ENCODE results near the gene LNP1.
A peak's percentile ranks its signal among the peaks of the same experiment; 100 is the strongest.

Gene LNP1

DNA sequence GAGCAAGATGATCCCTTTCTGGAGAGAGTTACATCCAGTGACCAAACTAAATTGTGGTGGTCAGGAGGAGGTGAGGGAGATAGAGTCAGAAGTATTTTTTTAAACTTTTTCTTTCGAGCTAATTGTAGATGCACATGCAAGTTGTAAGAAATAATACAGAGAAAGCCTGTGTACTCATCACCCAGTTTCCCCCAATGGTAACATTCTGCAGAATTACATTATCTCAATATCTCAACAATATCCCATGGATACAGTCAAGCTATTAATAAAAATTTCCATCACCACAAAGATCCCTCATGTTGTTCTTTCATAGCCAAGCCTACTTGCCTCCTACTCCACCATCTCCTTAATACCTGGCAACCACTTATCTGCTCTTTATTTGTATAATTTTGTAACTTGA lies 87.8 kb downstream of the LNP1 start:
- Histone ChIP-seq H3K9me3 (ENCODE audit: insufficient read depth, low read length) (no peaks in the 10 kb centered on the region), H3K4me3 (ENCODE audit: low read length) (no peak overlapping the region), H3K27me3 (ENCODE audit: low read depth, low read length) (peaks cover 23% of the 10 kb centered on the region), H2AFZ (ENCODE audit: low read depth, low read length) (no peak overlapping the region), H3K4me2 (ENCODE audit: low read length) (no peak overlapping the region), H3K36me3 (replicated peaks; ENCODE audit: low read depth, low read length) (no peaks in the 10 kb centered on the region), H3K79me2 (ENCODE audit: low read length) (no peaks in the 10 kb centered on the region), H4K20me1 (ENCODE audit: insufficient read depth, low read length) (no peaks in the 10 kb centered on the region), H3K9ac (ENCODE audit: low read length) (no peak overlapping the region), H3K4me1 (ENCODE audit: low read length) (peaks cover 8% of the 10 kb centered on the region; the same call in 1 of the 2 replicates), H3K27ac (ENCODE audit: low read length) (no peak overlapping the region)
- no peak for TF ChIP-seq CTCF (IDR thresholded peaks at IDR 0.05; ENCODE audit: low read depth, low read length)
- no peak for TF ChIP-seq EZH2phosphoT487 (IDR thresholded peaks at IDR 0.05; ENCODE audit: low read depth)

DNA sequence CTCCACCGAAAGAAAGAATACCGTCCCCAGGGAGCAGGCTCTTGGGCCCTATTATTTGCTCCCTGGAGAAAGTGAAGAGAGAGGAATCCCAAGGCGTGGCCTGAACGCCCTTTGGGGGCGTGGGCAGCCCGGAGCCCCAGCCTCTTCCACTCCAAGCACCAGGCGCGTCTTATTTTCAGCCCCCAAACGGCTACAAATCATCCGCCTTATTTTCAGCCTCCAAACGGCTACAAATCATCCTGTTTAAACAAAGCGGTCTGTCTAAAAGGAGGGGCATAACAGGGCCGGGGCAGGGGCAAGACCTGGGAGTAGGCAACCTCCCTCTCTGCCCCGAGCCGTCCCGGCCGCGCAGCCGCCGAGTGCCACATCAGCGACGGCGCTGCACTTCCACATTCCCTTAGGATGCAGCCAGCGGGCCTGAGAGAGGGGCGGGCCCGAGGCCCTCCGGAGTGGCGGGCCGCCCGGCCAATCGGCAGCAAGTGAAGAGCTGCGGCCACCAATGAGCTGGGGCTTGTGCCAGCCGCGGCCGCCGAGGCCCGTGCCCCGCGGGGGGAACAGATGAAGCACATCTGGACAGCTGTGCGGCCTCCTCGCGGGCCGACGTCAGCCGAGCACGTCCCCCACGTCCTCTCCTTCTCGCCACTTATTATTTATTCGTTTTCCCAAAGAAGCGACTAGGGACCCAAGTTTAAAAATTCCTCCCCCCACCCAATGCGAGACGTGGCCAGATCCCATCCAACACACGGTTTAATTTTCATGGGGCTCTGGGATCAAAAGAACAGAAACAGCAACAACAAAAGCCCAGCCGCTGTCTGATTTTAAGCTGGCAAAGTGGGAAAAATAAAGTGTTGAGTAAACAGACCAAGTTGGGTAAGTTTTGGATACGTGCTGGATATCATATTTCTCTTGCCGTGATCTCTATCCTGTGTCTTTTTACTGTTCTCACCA lies 91.0 kb downstream of the LNP1 start, which contains the start of gene TMEM45A:
Gene TMEM45A (plus strand): TSS at position 561 of the 948 bp plus-strand sequence. CDS start 62,593 bp downstream, outside the sequence.
- Histone ChIP-seq H3K36me3 (replicated peaks; ENCODE audit: low read depth, low read length) (no peaks in the 10 kb centered on the region), H2AFZ (ENCODE audit: low read depth, low read length) (peak within 1 kb of the TSS; percentile 90), H3K9me3 (ENCODE audit: insufficient read depth, low read length) (no peaks in the 10 kb centered on the region), H4K20me1 (ENCODE audit: insufficient read depth, low read length) (no peaks in the 10 kb centered on the region), H3K27ac (ENCODE audit: low read length) (no peak within 1 kb of the TSS), H3K4me3 (ENCODE audit: low read length) (peak within 1 kb of the TSS; percentile 79), H3K9ac (ENCODE audit: low read length) (peak within 1 kb of the TSS; percentile 59), H3K27me3 (ENCODE audit: low read depth, low read length) (peaks cover 19% of the 10 kb centered on the region), H3K4me1 (ENCODE audit: low read length) (peaks cover 37% of the 10 kb centered on the region), H3K79me2 (ENCODE audit: low read length) (no peaks in the 10 kb centered on the region), H3K4me2 (ENCODE audit: low read length) (peak within 1 kb of the TSS; percentile 78)
- no peak for TF ChIP-seq CTCF (IDR thresholded peaks at IDR 0.05; ENCODE audit: low read depth, low read length)
- TF ChIP-seq EZH2phosphoT487 (IDR thresholded peaks at IDR 0.05; ENCODE audit: low read depth) = no peak

DNA sequence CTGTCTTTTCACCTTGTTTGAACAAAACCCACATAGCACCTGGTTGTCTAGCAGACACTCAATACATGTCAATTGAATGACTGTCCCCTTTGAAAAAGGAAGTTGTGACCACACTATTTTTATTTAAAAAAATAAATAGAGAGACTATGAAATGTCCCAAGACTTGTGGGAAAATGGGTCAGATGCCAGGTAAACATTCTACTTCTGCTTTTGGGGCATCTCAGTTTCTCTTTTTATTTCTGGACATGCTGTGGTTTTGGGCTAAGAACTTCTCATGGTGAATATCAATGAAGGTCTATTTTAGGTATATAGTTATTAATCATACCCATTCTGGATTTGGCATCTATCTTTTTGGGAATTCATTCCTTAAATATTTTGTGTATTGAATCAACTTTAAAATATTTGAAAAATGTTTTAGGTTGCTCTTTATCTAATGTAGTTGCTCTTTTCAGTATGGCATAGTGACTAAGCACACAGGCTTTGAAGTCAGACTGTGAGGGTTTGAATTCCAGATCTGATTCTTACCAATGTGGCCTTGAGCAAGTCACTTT lies 95.4 kb downstream of the LNP1 start:
- Histone ChIP-seq H3K27me3 (ENCODE audit: low read depth, low read length) (peaks cover 3% of the 10 kb centered on the region; the same call in 1 of the 2 replicates), H4K20me1 (ENCODE audit: insufficient read depth, low read length) (no peaks in the 10 kb centered on the region), H3K4me3 (ENCODE audit: low read length) (no peak overlapping the region), H3K9ac (ENCODE audit: low read length) (no peak overlapping the region), H3K9me3 (ENCODE audit: insufficient read depth, low read length) (no peaks in the 10 kb centered on the region), H3K36me3 (replicated peaks; ENCODE audit: low read depth, low read length) (peaks cover 3% of the 10 kb centered on the region), H3K79me2 (ENCODE audit: low read length) (no peaks in the 10 kb centered on the region), H3K27ac (ENCODE audit: low read length) (peak overlapping the region; percentile 57), H3K4me1 (ENCODE audit: low read length) (peaks cover 41% of the 10 kb centered on the region), H3K4me2 (ENCODE audit: low read length) (peak overlapping the region; percentile 52), H2AFZ (ENCODE audit: low read depth, low read length) (no peak overlapping the region)
- TF ChIP-seq CTCF (IDR thresholded peaks at IDR 0.05; ENCODE audit: low read depth, low read length) = no peak
- no peak for TF ChIP-seq EZH2phosphoT487 (IDR thresholded peaks at IDR 0.05; ENCODE audit: low read depth)

DNA sequence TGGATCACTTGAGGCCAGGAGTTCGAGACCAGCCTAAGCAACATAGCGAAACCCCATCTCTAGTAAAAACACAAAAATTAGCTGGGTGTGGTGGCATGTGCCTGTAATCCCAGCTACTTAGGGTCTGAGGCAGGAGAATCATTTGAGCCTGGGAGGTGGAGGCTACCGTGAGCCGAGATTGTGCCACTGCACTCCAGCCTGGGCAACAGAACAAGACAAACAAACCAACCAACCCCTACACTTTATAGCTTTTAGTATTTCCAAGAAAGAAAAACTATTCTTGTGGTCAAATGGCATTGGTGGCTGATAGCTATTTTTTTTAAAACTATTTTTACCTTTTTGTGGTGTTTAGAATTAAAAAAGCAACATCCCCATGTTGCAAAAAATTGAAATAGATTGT lies 98.3 kb downstream of the LNP1 start:
- Histone ChIP-seq H3K9me3 (ENCODE audit: insufficient read depth, low read length) (no peaks in the 10 kb centered on the region), H4K20me1 (ENCODE audit: insufficient read depth, low read length) (no peaks in the 10 kb centered on the region), H3K4me2 (ENCODE audit: low read length) (no peak overlapping the region), H3K36me3 (replicated peaks; ENCODE audit: low read depth, low read length) (peaks cover 3% of the 10 kb centered on the region), H3K9ac (ENCODE audit: low read length) (no peak overlapping the region), H3K4me1 (ENCODE audit: low read length) (peaks cover 39% of the 10 kb centered on the region), H3K4me3 (ENCODE audit: low read length) (no peak overlapping the region), H3K27ac (ENCODE audit: low read length) (no peak overlapping the region), H2AFZ (ENCODE audit: low read depth, low read length) (no peak overlapping the region), H3K79me2 (ENCODE audit: low read length) (no peaks in the 10 kb centered on the region), H3K27me3 (ENCODE audit: low read depth, low read length) (no peaks in the 10 kb centered on the region)
- TF ChIP-seq EZH2phosphoT487 (IDR thresholded peaks at IDR 0.05; ENCODE audit: low read depth) = no peak
